ENCODE data around the gene IGF1R.

IGF1R gene

GRCh38 chr15:98938799-98939198, 290.5 kb downstream of the IGF1R start:
- no peak for TF ChIP-seq CTCF (IDR thresholded peaks at IDR 0.05; ENCODE audit: low read depth, low read length)
- no peak overlapping the region for H3K4me3 ChIP-seq (replicated peaks in 1 of 2; ENCODE audit: low read depth in 2 of 2, low read length in 2 of 2)
- no peak for DNase-seq (ENCODE audit: low read depth in 2 of 2)

GRCh38 chr15:98939311-98940080, 291.2 kb downstream of the IGF1R start:
- DNase-seq (ENCODE audit: low read depth in 2 of 2), result no peak
- no peak for TF ChIP-seq CTCF (IDR thresholded peaks at IDR 0.05; ENCODE audit: low read depth, low read length)

GRCh38 chr15:98941595-98942255, 293.4 kb downstream of the IGF1R start:
- no peak overlapping the region for H3K4me3 ChIP-seq (replicated peaks in 1 of 2; ENCODE audit: low read depth in 2 of 2, low read length in 2 of 2)
- no peak for TF ChIP-seq CTCF (IDR thresholded peaks at IDR 0.05; ENCODE audit: low read depth, low read length)
- no peak for DNase-seq (ENCODE audit: low read depth in 2 of 2)

More at GRCh38 chr15:98939311-98940080, 291.2 kb downstream of the IGF1R start:
- no peak overlapping the region for H3K4me3 ChIP-seq (replicated peaks in 1 of 2; ENCODE audit: low read depth in 2 of 2, low read length in 2 of 2)

- no peak for DNase-seq (ENCODE audit: low read depth in 2 of 2)
- no peak overlapping the region for H3K4me3 ChIP-seq (replicated peaks in 1 of 2; ENCODE audit: low read depth in 2 of 2, low read length in 2 of 2)
- TF ChIP-seq CTCF (IDR thresholded peaks at IDR 0.05; ENCODE audit: low read depth, low read length), result no peak
Observed at GRCh38 chr15:98942431-98942830, 294.1 kb downstream of the IGF1R start.

- TF ChIP-seq CTCF (IDR thresholded peaks at IDR 0.05; ENCODE audit: low read depth, low read length), result no peak
- H3K4me3 ChIP-seq (replicated peaks in 1 of 2; ENCODE audit: low read depth in 2 of 2, low read length in 2 of 2), result no peak overlapping the region
- DNase-seq (ENCODE audit: low read depth in 2 of 2), result peak in 1 of 2 donors; percentile 23
Observed at GRCh38 chr15:98943051-98943508, 294.7 kb downstream of the IGF1R start.

- H3K4me3 ChIP-seq (replicated peaks in 1 of 2; ENCODE audit: low read depth in 2 of 2, low read length in 2 of 2), result no peak overlapping the region
- no peak for TF ChIP-seq CTCF (IDR thresholded peaks at IDR 0.05; ENCODE audit: low read depth, low read length)
- peak in 1 of 2 donors; percentile 42 for DNase-seq (ENCODE audit: low read depth in 2 of 2)
Observed at GRCh38 chr15:98943601-98944151, 295.3 kb downstream of the IGF1R start.
